OCI-LY7 (cell line): ENCODE results near the gene IMMP2L. TPM values are rescaled to one million over a fixed set of nuclear protein-coding genes. Genes with fewer than 3 reads are reported as not detected.

ENCODE experiments used
- BruUV-seq: library from RNA; stranded (reverse); fragments of 400-500 nt; replicated peaks from 2 replicates; lab custom pipeline; 2021; lab: Mats Ljungman, UMichigan
- CTCF ChIA-PET: fragments of 300-600 bp; sonication (Branson Sonifier 250); formaldehyde crosslinking; loops from one replicate; lab custom pipeline; 2022; ENCODE audit warnings: antibody characterized with exemption; ENCODE audit not compliant: unreplicated experiment; lab: Charles Lee
- POLR2A ChIA-PET: fragments of 300-600 bp; sonication (Branson Sonifier 250); formaldehyde crosslinking; loops from one replicate; lab custom pipeline; 2022; ENCODE audit warnings: antibody characterized with exemption; lab: Charles Lee
- DNase-seq: peaks from one replicate; pipeline ENCODE4 v3.0.0-alpha.2; 2015; ENCODE audit warnings: low spot score
- H2AFZ ChIP-seq: fragments of 200-600 bp; sonication (generic), shearing (Covaris generic); 2 replicates; pipeline ENCODE4 v1.6.1; 2014; ENCODE audit warnings: mild to moderate bottlenecking, antibody characterized with exemption, low read length, moderate library complexity
- H3K27ac ChIP-seq: fragments of 200-600 bp; sonication (generic); 2 replicates; pipeline ENCODE4 v1.5.1; 2014; ENCODE audit warnings: mixed run types, low read depth, mild to moderate bottlenecking, moderate library complexity, low read length, inconsistent platforms; ENCODE audit not compliant: poor library complexity, severe bottlenecking
- H3K36me3 ChIP-seq: fragments of 200-600 bp; sonication (generic); 2 replicates; pipeline ENCODE4 v1.6.1; 2014; ENCODE audit warnings: mild to moderate bottlenecking, antibody characterized with exemption, low read length, moderate library complexity, mixed read lengths; ENCODE audit not compliant: insufficient read depth
- H3K4me1 ChIP-seq: fragments of 200-600 bp; sonication (generic); 2 replicates; pipeline ENCODE4 v1.5.1; 2014; ENCODE audit warnings: mild to moderate bottlenecking, low read length; ENCODE audit not compliant: insufficient read depth, poor library complexity, severe bottlenecking
- H3K4me2 ChIP-seq: fragments of 200-600 bp; sonication (generic); 2 replicates; pipeline ENCODE4 v1.6.1; 2014; ENCODE audit warnings: mild to moderate bottlenecking, low read length
- H3K4me3 ChIP-seq: fragments of 200-600 bp; sonication (generic); 2 replicates; pipeline ENCODE4 v1.5.1; 2014; ENCODE audit warnings: mild to moderate bottlenecking, low read depth, low read length; ENCODE audit not compliant: poor library complexity, severe bottlenecking
- H3K79me2 ChIP-seq: fragments of 200-600 bp; sonication (generic); 2 replicates; pipeline ENCODE4 v1.6.1; 2016; ENCODE audit warnings: low read depth, mild to moderate bottlenecking, low read length, moderate library complexity, mixed read lengths; ENCODE audit not compliant: insufficient read depth
- H3K9me2 ChIP-seq: fragments of 200-600 bp; sonication (generic); 2 replicates; pipeline ENCODE4 v1.6.1; 2016; ENCODE audit warnings: mild to moderate bottlenecking, low read length, mixed read lengths; ENCODE audit not compliant: insufficient read depth
- H3K9me3 ChIP-seq: fragments of 200-600 bp; sonication (generic); 2 replicates; pipeline ENCODE4 v1.6.1; 2014; ENCODE audit warnings: mild to moderate bottlenecking, mixed run types, low read length, mixed read lengths
- H4K20me1 ChIP-seq: fragments of 200-600 bp; sonication (generic); 2 replicates; pipeline ENCODE4 v1.6.1; 2014; ENCODE audit warnings: mild to moderate bottlenecking, antibody characterized with exemption, low read length, moderate library complexity, mixed read lengths; ENCODE audit not compliant: insufficient read depth
- EZH2phosphoT487 ChIP-seq: fragments of 200-600 bp; sonication (generic); IDR thresholded peaks from 2 replicates; pipeline ENCODE4 v1.6.1; 2018; ENCODE audit warnings: low read depth, borderline replicate concordance, mild to moderate bottlenecking, mixed run types, antibody characterized with exemption, low read length, moderate library complexity, mixed read lengths
- intact Hi-C: fragments of 100-400 bp; cut with micrococcal nuclease; formaldehyde crosslinking; loops from one replicate; pipeline ENCODE4 v1.10.0; 2022; ENCODE audit not compliant: unreplicated experiment
- total RNA-seq, 2 experiments: library from RNA; depleted of rRNA in 1 of 2; stranded (reverse); fragments of >200 nt in 1 of 2; shearing (Covaris generic) in 1 of 2; gene quantifications; 2 replicates each; pipeline ENCODE4 v1.2.3, GENCODE V29; 2014 to 2022
- TF ChIP-seq, protein P1 (sequence below): fragments of 200-600 bp; sonication (generic); conservative IDR thresholded peaks from 2 replicates; pipeline ENCODE4 v1.5.1; 2014; ENCODE audit warnings: mild to moderate bottlenecking, antibody characterized with exemption, low read length, moderate library complexity, mixed read lengths

Gene IMMP2L
- total RNA-seq, 2 experiments from 2014 or later, result 8.0 to 25.4 TPM

DNA sequence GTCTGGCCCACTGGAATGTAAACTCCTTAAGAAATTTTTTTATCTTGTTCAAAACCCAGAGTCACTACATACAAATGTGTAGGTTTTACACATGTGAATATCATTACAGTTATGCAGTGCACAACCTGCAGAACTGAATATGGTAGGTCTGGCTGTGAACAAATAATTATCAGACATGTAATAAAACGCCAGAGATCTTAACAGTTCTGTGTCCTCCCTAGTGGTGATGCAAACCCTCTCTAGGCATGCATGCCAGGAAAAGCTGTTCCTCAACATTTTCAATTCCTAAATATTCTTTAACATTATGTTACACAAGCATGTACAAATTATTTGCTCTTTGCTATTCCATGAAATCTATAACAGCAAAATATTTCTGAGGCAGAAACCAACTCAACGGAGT, 124.6 kb downstream of the IMMP2L start:
- no peaks in the 10 kb centered on the region for H3K36me3 ChIP-seq

DNA sequence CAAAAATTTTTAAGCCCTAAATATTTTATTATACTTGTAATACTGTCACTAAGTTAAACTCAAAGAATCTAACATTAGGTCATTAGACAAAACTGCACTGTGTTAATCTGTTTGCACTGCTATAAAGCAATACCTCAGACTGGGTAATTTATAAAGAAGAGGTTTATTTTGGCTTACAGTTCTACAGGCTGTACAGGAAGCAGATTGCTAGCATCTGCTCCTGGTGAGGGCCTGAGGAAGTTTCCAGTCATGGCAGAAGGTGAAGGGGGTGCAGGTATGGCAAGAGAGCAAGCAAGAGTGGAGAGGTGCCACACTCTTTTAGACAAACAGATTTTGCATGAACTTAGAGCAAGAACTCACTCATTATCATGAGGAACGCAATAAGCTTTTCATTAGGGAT, 125.7 kb downstream of the IMMP2L start:
- no peak for TF ChIP-seq EZH2phosphoT487
- TF ChIP-seq, protein P1, sequence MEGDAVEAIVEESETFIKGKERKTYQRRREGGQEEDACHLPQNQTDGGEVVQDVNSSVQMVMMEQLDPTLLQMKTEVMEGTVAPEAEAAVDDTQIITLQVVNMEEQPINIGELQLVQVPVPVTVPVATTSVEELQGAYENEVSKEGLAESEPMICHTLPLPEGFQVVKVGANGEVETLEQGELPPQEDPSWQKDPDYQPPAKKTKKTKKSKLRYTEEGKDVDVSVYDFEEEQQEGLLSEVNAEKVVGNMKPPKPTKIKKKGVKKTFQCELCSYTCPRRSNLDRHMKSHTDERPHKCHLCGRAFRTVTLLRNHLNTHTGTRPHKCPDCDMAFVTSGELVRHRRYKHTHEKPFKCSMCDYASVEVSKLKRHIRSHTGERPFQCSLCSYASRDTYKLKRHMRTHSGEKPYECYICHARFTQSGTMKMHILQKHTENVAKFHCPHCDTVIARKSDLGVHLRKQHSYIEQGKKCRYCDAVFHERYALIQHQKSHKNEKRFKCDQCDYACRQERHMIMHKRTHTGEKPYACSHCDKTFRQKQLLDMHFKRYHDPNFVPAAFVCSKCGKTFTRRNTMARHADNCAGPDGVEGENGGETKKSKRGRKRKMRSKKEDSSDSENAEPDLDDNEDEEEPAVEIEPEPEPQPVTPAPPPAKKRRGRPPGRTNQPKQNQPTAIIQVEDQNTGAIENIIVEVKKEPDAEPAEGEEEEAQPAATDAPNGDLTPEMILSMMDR, result no peak
- no peak overlapping the region for H3K4me2 ChIP-seq
- no peaks in the 10 kb centered on the region for H3K9me2 ChIP-seq
- H3K27ac ChIP-seq, result no peak overlapping the region
- ChIA-PET POLR2A (interaction anchor here (1.9 kb wide), 1 partner anchor 18 kb away, joined by 4 read pairs; no protein-coding TSS in a partner anchor), CTCF (no interaction called here)
- no TSS peak for BruUV-seq
- DNase-seq, result no peak
- H3K79me2 ChIP-seq, result no peaks in the 10 kb centered on the region
- no peaks in the 10 kb centered on the region for H3K4me1 ChIP-seq
- H3K9me3 ChIP-seq, result no peaks in the 10 kb centered on the region
- no peak overlapping the region for H2AFZ ChIP-seq
- H3K36me3 ChIP-seq, result no peaks in the 10 kb centered on the region
- H4K20me1 ChIP-seq, result no peaks in the 10 kb centered on the region
- intact Hi-C loops, result no loop called here
- no peak overlapping the region for H3K4me3 ChIP-seq

More for the DNA sequence above, 124.6 kb downstream of the IMMP2L start:
- Histone ChIP-seq H3K4me2 (no peak overlapping the region), H3K4me1 (no peaks in the 10 kb centered on the region), H2AFZ (no peak overlapping the region), H3K9me2 (no peaks in the 10 kb centered on the region), H3K4me3 (no peak overlapping the region), H3K79me2 (no peaks in the 10 kb centered on the region), H4K20me1 (no peaks in the 10 kb centered on the region), H3K27ac (no peak overlapping the region), H3K9me3 (no peaks in the 10 kb centered on the region)
- CTCF ChIA-PET, result no interaction called here
- TF ChIP-seq EZH2phosphoT487, result no peak
- TF ChIP-seq, protein P1, result no peak
- POLR2A ChIA-PET, result no interaction called here
- intact Hi-C loops, result no loop called here
- BruUV-seq, result no TSS peak
- no peak for DNase-seq

DNA sequence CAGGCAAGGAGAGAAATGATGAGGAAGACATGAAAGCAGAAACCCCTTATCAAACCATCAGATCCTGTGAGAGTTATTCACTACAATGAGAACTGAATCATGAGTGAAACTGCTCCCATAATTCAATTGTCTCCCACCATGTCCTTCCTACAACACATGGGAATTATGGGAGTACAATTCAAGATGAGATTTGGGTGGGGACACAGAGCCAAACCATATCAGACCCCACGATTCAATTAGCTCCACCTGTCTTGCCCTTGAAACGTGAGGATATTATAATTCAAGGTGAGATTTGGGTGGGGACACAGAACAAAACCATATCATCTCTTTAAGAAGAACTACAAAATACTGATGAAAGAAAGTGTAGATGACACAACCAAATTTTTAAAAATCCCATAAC, 128.9 kb downstream of the IMMP2L start:
- intact Hi-C loops, result no loop called here
- POLR2A ChIA-PET, result no interaction called here
- DNase-seq, result no peak
- BruUV-seq, result no TSS peak
- Histone ChIP-seq H3K9me3 (no peaks in the 10 kb centered on the region), H3K36me3 (no peaks in the 10 kb centered on the region), H4K20me1 (no peaks in the 10 kb centered on the region), H3K9me2 (no peaks in the 10 kb centered on the region), H3K79me2 (no peaks in the 10 kb centered on the region), H3K4me2 (no peak overlapping the region), H3K4me1 (no peaks in the 10 kb centered on the region), H2AFZ (no peak overlapping the region), H3K27ac (no peak overlapping the region), H3K4me3 (no peak overlapping the region)
- CTCF ChIA-PET, result no interaction called here
- TF ChIP-seq, protein P1, result no peak
- TF ChIP-seq EZH2phosphoT487, result no peak
